Activated T-cell treated with anti-CD3 and anti-CD28 coated beads, Interleukin-2, amount 50 U/mL, for 48 hours (primary cell): Measurements from ENCODE around the gene FMNL3.
"Not testable (repeated sequence)": the region's sequence is repeated elsewhere in the genome, so short reads cannot be mapped to it uniquely, and the experiment has no call there.

Experiments
- DNase-seq, 2 experiments: peaks; one replicate each; pipeline ENCODE4 v3.0.0-alpha.2; 2020

FMNL3 gene, protein sequence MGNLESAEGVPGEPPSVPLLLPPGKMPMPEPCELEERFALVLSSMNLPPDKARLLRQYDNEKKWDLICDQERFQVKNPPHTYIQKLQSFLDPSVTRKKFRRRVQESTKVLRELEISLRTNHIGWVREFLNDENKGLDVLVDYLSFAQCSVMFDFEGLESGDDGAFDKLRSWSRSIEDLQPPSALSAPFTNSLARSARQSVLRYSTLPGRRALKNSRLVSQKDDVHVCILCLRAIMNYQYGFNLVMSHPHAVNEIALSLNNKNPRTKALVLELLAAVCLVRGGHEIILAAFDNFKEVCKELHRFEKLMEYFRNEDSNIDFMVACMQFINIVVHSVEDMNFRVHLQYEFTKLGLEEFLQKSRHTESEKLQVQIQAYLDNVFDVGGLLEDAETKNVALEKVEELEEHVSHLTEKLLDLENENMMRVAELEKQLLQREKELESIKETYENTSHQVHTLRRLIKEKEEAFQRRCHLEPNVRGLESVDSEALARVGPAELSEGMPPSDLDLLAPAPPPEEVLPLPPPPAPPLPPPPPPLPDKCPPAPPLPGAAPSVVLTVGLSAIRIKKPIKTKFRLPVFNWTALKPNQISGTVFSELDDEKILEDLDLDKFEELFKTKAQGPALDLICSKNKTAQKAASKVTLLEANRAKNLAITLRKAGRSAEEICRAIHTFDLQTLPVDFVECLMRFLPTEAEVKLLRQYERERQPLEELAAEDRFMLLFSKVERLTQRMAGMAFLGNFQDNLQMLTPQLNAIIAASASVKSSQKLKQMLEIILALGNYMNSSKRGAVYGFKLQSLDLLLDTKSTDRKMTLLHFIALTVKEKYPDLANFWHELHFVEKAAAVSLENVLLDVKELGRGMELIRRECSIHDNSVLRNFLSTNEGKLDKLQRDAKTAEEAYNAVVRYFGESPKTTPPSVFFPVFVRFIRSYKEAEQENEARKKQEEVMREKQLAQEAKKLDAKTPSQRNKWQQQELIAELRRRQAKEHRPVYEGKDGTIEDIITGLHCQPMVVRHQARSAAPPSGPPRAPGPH

DNA sequence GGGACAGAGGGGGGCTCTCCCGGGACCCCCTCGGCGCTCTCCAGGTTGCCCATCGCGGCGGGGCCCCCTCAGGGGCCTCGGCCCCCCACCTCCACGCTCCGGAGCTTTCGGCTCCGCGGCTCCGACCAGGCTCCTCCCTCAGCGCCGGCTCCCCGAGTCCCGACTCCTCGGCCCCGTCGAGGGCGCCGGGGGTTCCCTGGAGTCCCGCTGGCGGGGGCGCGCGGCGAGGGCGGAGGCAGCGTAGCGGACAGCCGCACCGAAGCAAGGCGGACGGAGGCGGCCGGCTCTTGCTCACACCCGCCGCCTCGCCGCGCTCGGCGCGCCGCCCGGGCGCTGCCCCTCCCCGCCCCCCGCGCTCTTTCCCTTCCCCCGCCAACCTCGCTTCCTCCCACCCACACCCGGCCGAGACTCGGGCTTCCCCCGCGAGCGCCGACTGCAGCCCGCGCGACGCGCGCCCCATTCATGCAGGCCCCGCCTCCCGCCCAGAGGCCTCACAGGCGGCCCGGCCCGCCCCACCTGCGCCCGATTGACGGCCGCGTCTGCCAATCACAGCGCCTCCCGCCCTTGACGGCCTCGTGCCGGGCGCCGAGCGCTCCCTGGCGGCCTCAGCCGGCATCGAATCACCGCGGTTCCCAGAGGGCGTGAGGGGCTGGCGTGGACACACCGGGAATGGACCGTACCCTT is at the start of gene FMNL3:
Gene FMNL3 (minus strand): TSS at position 278 of the 684 bp plus-strand sequence. CDS start 225 bp downstream, at position 53.
- DNase-seq, result peak; percentile 99 to 100

- DNase-seq, result no peak
Observed at GRCh38 chr12:49750996-49751393, 43.8 kb upstream of the FMNL3 start.

DNA sequence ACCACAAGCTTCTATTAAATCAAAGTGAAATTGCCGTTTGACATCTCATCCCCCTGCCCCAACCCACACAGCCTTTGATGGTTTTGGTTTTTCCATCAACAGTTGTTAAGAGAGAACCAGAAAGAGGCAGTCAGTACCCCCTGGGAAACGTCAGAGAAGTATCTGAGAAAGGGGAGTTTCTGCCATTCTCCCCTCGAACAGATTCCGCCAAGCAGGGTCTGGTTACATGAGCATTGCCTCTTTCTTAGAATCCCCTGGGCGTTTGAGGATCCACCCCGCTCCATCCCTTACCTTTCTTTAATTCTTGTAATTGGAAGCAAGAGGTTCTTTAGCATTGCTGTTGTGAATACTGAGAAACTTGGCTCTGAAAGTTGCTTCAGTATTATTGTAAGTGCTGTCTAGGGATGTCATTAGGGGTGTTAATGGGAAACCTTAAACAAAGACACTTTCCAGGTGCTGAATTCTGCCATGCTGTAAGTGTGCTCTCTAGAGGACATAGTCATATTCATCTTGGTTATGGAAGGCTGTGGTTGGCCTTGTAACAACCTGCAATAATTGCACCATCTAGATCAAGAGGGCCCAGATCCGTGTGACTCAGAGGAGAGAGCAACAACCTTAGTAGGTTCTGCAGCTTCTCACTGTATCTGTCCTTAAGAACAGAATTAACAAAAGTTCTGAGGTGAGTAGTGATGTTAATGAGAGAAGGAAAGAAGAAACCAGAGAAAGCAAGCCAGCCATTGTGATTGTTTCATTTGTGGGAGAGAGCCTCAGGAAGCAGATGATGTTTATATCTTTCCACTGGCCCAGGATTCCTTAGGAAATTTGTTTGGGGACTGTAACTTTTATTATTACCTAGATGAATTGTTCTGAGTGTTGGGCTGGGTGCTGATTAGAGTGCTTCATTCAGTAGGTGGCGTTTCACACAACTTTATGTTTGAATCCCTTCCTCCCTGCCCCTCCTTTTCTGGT is 43.1 kb upstream of the FMNL3 start:
- DNase-seq, result peak; percentile 64 to 65

DNA sequence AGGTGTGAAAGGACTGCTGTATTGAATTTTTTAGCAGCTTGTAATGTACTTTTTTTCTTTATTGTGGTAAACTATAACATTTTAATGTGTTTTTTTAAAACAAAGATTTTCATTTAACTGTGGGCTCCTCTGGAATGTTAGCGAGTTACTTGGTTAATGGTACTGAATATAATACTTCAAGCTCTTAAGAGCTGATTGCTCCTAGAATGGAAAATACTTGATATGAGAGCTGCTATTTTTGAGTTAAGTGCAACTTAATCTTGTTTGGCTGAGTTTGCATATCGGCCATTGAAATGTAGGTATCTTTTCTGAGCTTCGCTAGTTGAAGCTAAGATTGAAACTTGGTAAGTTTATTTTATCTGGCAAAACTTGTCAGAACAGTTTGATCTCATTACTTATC is 41.6 kb upstream of the FMNL3 start:
- DNase-seq, result no peak

GRCh38 chr12:49748306-49748705 is 41.1 kb upstream of the FMNL3 start:
- DNase-seq, result no peak

GRCh38 chr12:49744363-49744885 is 37.2 kb upstream of the FMNL3 start:
- no peak for DNase-seq

GRCh38 chr12:49741882-49742620 is 34.8 kb upstream of the FMNL3 start:
- peak; percentile 89 to 91 for DNase-seq

DNA sequence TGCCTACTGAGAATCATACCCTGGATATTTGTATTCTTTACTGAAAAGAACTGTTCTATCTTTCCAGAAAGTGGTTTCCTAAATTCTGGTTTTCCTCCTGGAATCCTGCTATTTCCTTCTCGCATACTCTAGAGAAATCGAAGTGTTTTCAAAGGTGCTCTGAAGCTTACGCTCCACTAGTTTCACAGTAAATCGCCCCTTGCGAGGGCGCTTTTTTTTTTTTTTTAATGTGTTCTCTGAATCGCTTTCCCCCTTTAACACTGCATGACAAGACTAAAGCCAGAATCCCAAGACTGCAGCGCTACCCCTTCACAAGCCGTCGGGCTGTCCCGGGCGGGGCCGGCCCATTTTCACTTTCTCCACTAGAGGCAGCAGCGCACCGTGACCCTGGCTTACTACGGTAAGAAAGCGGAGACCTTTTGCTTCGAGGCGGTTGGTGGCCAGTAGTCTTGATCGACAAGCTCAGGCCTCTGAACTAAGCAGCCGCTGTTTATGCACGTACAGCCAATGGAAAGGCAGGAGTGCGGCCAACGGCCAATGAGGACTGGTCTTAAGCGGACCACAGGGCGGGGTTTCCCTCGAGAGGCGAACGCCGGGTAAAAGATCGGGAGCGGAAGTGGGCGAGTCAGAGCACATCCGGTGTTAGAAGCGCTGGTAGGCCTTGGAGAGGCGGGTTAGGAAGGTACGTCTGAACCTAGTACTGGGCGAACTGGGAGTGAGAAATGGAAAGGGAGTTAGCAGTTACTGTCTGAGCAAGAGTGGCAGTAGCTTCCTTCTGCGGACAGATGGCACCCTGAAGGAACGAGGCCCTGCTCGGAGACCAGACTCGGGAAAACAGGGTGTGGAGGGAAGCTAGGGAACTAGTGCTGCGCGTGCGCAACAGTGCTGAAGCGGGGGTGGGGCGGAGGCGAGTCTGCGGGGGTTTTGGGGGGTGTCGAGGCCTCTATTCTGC is 34.0 kb upstream of the FMNL3 start, which contains the start of gene TMBIM6:
Gene TMBIM6 (plus strand): TSS at position 628 of the 952 bp plus-strand sequence. CDS start 10,937 bp downstream, outside the sequence.
- peak; percentile 97 to 98 for DNase-seq

DNA sequence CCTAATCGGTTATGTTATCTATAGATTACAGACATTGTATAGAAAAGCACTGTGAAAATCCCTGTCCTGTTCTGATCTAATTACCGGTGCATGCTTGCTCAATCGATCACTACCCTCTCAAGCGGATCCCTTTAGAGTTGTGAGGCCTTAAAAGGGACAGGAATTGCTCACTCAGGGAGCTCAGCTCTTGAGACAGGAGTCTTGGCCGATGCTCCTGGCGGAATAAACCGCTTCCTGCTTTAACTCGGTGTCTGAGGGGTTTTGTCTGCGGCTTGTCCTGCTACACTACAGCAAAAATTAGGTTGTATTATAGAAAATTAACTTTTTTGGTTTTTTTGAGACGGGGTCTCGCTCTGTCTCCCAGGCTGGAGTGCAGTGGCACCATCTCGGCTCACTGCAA is 33.1 kb upstream of the FMNL3 start:
- DNase-seq, result not testable (repeated sequence)

GRCh38 chr12:49738721-49739120 is 31.5 kb upstream of the FMNL3 start:
- DNase-seq, result not testable (repeated sequence)

GRCh38 chr12:49734900-49735299 is 27.7 kb upstream of the FMNL3 start:
- not testable (repeated sequence) for DNase-seq

GRCh38 chr12:49733219-49734017 is 26.2 kb upstream of the FMNL3 start:
- DNase-seq, result no peak

DNA sequence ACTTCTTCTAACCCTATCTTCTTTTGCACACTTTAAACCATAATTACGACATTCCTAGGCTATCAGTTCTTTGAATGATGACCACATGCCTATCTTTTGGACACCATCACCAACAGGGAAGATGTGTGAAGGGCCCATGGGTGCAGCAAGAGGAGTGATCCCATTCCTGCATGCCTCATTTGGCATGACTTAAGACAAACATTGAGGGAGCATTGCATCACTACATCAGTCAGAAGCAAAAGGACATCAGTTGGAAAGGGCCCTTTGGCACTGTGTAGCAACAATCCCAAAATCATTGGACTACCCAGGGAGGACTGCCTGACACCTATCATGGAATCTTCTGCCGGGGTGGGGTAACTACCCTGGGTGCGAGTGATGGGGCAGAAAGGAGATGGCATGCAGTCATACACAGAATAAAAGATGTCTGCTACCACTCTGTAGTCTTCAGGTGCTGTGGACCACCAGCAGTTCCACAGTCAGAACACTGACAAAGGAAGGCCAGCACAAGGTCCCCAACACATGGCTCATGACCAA is 23.4 kb upstream of the FMNL3 start:
- DNase-seq, result no peak

- no peak for DNase-seq
Observed at GRCh38 chr12:49730050-49730449, 22.8 kb upstream of the FMNL3 start.

DNA sequence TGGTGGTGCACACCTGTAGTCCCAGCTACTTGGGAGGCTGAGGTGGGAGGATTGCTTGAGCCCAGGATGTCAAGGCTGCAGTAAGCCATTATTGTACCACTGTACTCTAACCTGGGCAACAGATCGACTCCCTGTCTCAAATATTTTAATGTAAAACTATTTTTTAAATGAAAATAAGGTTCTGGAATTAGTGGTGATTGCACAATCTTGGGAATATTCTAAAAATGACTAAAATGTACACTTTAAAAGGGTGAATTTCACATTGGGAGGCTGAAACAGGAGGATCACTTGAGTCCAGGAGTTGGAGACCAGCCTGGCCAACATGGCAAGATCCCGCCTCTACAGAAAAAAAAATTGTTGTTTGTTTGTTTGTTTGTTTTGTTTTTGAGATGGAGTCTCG is 21.2 kb upstream of the FMNL3 start:
- DNase-seq, result no peak

- DNase-seq, result not testable (repeated sequence)
Observed at GRCh38 chr12:49721355-49721754, 14.2 kb upstream of the FMNL3 start.

DNA sequence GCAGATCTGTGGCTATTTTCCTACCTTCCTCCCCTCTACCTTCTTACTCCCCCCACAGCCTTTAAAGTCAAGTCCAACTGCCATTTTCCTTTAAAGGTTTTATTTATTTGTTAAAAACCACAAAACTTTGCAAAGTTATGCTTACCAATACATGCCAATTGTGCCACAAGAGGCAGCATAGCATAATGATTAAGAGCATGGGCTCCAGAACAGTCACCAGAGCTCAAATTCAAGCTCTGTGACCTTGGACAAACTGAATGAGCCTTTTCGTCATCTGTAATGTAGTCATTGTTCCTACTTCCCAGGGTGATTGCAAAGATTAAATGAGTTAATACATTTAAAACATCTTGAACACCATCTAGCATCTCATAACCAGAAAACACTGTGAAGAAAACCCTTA is 13.0 kb upstream of the FMNL3 start:
- no peak for DNase-seq

DNA sequence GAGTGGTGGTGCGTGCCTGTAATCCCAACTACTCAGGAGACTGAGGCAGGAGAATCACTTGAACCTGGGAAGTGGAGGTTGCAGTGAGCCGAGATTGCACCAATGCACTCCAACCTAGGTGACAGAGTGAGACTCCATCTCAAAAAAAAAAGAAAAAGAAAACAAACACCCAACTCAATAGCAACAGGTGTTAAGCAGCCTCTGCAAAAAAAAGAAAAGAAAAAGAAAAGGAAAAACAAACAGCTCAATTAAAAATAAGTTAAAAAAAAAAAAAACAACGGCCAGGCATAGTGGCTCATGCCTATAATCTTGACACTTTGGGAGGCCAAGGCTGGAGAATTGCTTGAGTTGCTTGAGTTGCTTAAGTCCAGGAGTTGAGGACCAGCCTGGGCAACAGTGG is 10.6 kb upstream of the FMNL3 start:
- DNase-seq, result not testable (repeated sequence)
